Cardiac muscle cell (in vitro differentiated cells and primary cell): ENCODE results near the gene EWSR1. TPM values are rescaled to one million over a fixed set of nuclear protein-coding genes. Genes with fewer than 3 reads are reported as not detected.
A peak's percentile ranks its signal among the peaks of the same experiment; 100 is the strongest.
"Not testable (repeated sequence)": the region's sequence is repeated elsewhere in the genome, so short reads cannot be mapped to it uniquely, and the experiment has no call there.

Source experiments
- DNase-seq, 2 donors: peaks; one replicate each; pipeline versions ENCODE4 v3.0.0 to v3.0.0-alpha.2; 2010 to 2017; ENCODE audit warnings: low read depth in 1 of 2, low spot score in 1 of 2
- H3K27ac ChIP-seq: fragments of 200-600 bp; sonication (generic); 2 replicates; pipeline ENCODE4 v1.5.1; 2016
- H3K27me3 ChIP-seq: fragments of 200-600 bp; sonication (generic); 2 replicates; pipeline ENCODE4 v1.6.0; 2016; ENCODE audit warnings: control low read depth
- H3K36me3 ChIP-seq: fragments of 200-600 bp; sonication (generic); 2 replicates; pipeline ENCODE4 v1.5.1; 2016; ENCODE audit warnings: control low read depth
- H3K4me1 ChIP-seq: fragments of 200-600 bp; sonication (generic); 2 replicates; pipeline ENCODE4 v1.8.1; 2017; ENCODE audit warnings: low read depth, mild to moderate bottlenecking, mixed run types
- H3K4me3 ChIP-seq: fragments of 200-600 bp; sonication (generic); 2 replicates; pipeline ENCODE4 v1.5.1; 2016; ENCODE audit warnings: mild to moderate bottlenecking
- H3K9me3 ChIP-seq: fragments of 200-600 bp; sonication (generic); 2 replicates; pipeline ENCODE4 v1.5.1; 2017; ENCODE audit warnings: low read depth, mild to moderate bottlenecking, control low read depth
- polyA plus RNA-seq: library from polyadenylated mRNA; unstranded; fragments of >200 nt; fragmentation: Nextera tagmentation; extraction: Ambion mirVana; gene quantifications from 2 replicates; pipeline ENCODE4 v1.2.1, GENCODE V29; 2016
- total RNA-seq: library from RNA; depleted of rRNA; stranded (reverse); fragments of >200 nt; gene quantifications from 2 replicates; pipeline ENCODE4 v1.2.3, GENCODE V29; 2016
- TF ChIP-seq, protein P1 (sequence below): IDR thresholded peaks from 2 replicates; pipeline ENCODE4 v1.5.1; 2012; ENCODE audit warnings: low read depth, mild to moderate bottlenecking, low read length

Gene EWSR1, protein sequence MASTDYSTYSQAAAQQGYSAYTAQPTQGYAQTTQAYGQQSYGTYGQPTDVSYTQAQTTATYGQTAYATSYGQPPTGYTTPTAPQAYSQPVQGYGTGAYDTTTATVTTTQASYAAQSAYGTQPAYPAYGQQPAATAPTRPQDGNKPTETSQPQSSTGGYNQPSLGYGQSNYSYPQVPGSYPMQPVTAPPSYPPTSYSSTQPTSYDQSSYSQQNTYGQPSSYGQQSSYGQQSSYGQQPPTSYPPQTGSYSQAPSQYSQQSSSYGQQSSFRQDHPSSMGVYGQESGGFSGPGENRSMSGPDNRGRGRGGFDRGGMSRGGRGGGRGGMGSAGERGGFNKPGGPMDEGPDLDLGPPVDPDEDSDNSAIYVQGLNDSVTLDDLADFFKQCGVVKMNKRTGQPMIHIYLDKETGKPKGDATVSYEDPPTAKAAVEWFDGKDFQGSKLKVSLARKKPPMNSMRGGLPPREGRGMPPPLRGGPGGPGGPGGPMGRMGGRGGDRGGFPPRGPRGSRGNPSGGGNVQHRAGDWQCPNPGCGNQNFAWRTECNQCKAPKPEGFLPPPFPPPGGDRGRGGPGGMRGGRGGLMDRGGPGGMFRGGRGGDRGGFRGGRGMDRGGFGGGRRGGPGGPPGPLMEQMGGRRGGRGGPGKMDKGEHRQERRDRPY
- total RNA-seq (233 and 266 TPM in 2 replicates), polyA plus RNA-seq (328 and 349 TPM in 2 replicates)

DNA sequence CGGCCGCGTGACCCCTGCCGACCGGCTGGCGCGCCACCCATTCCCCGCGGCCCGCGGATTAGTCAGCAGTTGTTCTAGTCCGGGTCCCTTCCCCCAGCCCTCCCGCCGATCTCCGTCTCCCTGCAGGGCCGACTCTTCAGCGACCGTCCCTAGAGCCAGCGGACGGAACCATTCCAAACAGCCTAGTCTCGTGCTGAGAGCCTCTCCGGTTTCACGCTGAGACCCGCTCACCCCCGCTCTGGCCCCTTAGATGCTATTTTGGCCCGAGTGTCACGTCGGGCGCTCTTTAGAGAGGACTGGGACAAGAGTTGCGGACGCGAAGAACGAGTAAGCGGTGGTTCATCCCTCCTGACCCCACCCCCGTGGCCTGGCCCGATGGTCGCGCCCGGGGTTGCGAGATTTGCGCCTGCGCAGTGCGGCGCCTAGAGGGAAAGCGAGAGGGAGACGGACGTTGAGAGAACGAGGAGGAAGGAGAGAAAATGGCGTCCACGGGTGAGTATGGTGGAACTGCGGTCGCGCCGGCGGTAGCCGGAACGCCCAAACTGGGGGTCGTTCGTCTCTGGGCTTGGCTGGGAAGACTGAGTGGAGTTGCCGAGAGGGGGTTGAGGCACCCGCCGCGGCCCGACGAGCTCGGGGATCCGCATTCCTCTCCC, at the start of gene EWSR1, which contains the start of gene RHBDD3:
EWSR1 (plus strand) TSS at position 411 of the 653 bp plus-strand sequence; CDS start at position 480, 69 bp downstream.
RHBDD3 (minus strand) TSS at position 124 of the 653 bp plus-strand sequence. CDS start 2,355 bp downstream, outside the sequence.
- H3K9me3 ChIP-seq = no peaks in the 10 kb centered on the region
- peak within 1 kb of the TSS; percentile 100 for H3K27ac ChIP-seq
- H3K27me3 ChIP-seq = no peaks in the 10 kb centered on the region
- H3K36me3 ChIP-seq = peaks cover 15% of the 10 kb centered on the region
- peak; percentile 96 to 99 for DNase-seq
- H3K4me3 ChIP-seq = peak within 1 kb of the TSS; percentile 71
- peaks cover 25% of the 10 kb centered on the region for H3K4me1 ChIP-seq
- TF ChIP-seq, protein P1, sequence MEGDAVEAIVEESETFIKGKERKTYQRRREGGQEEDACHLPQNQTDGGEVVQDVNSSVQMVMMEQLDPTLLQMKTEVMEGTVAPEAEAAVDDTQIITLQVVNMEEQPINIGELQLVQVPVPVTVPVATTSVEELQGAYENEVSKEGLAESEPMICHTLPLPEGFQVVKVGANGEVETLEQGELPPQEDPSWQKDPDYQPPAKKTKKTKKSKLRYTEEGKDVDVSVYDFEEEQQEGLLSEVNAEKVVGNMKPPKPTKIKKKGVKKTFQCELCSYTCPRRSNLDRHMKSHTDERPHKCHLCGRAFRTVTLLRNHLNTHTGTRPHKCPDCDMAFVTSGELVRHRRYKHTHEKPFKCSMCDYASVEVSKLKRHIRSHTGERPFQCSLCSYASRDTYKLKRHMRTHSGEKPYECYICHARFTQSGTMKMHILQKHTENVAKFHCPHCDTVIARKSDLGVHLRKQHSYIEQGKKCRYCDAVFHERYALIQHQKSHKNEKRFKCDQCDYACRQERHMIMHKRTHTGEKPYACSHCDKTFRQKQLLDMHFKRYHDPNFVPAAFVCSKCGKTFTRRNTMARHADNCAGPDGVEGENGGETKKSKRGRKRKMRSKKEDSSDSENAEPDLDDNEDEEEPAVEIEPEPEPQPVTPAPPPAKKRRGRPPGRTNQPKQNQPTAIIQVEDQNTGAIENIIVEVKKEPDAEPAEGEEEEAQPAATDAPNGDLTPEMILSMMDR = no peak

DNA sequence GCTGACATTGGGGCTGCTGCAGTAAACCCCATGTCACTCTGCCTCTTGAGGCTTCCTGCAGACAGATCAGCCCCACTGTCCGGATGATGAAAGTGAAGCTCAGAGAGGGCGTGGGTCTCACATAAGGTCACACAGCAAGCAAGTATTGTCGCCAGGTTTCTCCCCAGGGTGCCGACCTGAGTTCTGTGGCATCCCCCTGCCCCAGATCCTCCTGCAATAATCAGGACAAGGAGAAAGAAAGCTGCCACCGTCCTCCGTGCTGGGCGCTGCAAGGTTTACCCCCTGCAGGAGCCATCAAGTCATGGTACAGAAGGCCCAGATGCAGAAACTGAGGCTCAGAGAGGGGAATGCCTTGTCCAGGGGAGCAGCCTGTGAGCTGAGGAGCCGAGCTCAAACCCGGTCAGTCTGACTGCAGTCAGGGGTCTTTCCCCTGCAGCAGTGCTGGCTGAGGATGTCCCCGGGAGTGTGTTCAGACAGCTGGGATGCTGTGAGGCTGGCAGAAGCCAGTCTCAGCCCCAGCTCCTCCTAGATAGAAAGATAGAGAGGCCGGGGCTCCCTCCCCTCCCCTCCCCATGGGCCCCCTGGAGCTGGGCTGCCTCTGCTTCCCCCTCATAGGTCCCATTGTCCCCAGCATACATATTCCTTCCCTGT, 49.2 kb upstream of the EWSR1 start:
- H3K36me3 ChIP-seq = no peaks in the 10 kb centered on the region
- H3K27ac ChIP-seq = no peak overlapping the region
- TF ChIP-seq, protein P1 = no peak
- H3K27me3 ChIP-seq = no peaks in the 10 kb centered on the region
- H3K4me1 ChIP-seq = no peaks in the 10 kb centered on the region
- no peak overlapping the region for H3K4me3 ChIP-seq
- H3K9me3 ChIP-seq = no peaks in the 10 kb centered on the region
- no peak for DNase-seq

DNA sequence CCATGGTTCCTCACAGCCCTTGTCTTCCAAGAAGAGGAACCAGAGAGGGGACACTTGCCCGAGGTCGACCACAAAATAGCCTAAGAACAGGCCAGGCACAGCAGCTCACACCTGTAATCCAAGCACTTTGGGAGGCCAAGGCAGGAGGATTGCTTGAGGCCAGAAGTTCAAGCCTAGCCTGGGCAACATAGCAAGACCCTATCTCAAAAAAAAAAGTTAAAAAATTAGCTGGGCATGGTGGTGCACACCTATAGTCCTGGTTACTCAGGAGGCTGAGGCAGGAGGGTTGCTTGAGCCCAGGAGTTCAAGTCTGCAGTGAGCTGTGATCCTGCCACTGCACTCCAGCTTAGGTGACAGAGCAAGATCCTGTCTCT, 48.7 kb upstream of the EWSR1 start:
- not testable (repeated sequence) for H3K36me3 ChIP-seq, H3K9me3 ChIP-seq, H3K27me3 ChIP-seq, H3K27ac ChIP-seq, H3K4me1 ChIP-seq, DNase-seq, H3K4me3 ChIP-seq

DNA sequence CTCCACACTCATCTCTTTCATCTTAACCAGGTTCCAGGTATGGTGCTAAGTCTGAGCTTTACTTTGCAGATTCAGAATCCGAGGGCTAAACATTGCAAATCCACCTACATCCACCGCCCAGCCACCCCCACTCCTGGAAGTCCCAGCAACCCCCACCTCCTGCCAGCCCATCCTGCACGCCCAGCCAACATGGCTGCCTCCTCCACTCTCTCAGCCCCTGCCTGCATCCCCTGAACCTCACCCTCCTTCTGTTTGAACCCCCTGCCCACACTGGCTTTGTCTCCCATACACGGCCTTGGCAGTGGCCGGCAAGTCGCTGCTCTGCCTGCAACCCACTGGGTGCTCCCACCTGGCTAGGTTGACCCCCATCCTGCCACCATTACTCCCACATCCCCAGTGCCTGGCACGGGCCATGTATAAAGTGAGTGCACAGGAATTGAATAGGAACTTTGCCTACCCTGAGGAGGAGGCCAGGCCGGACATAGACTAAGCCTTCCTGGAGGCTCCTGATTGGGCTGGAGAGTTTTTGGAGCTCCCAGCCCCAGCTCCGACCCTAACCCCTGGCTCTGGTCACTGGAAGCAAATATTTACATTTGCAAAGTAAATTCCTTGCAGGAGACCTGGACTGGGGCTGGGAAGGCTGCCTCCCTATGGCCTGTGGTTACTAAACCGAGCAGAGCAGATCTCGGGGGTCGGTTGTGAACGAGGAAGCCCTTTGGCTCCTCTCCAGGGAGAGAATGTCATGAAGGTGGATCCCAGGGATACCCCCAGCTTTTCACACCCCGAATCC, 48.0 kb upstream of the EWSR1 start:
- TF ChIP-seq, protein P1 = no peak
- no peaks in the 10 kb centered on the region for H3K9me3 ChIP-seq
- H3K27me3 ChIP-seq = no peaks in the 10 kb centered on the region
- no peaks in the 10 kb centered on the region for H3K4me1 ChIP-seq
- no peak overlapping the region for H3K4me3 ChIP-seq
- no peak overlapping the region for H3K27ac ChIP-seq
- H3K36me3 ChIP-seq = no peaks in the 10 kb centered on the region
- no peak for DNase-seq

DNA sequence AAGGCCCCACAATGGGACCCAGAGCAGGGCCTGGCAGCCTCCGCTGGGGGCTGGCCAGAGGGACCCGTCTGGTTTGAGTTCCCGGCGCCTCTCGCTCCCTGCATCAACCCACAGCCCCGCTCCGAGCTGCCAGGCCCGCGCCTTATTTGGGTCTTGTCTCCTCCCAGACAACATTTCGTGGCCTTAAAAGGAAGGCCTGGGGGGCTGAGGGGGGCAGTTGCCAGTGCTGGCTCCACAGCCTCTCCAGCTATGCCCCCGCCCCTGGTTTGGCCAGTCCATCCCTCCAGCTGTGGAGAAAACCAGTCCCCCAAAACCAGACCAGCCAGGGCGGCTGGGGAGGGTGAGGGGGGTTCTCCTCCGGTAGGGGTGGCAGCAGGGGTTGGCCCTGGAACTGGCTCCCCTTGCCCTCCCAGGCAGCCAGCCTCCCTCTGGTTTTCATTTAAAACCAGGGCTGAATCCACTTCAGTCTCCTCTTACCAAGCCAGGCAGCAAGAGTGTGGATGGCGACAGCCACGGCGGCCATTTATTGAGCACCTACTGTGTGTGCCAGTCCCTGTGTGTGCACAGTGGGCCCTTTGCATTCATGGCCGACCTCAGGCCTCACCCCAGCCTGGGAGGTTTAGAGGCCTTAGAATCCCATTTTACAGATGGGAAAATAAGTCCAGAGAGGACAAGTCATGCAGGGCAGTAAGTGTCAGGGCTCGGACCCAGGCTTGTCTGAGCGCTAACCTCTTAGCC, 43.8 kb upstream of the EWSR1 start:
- no peak overlapping the region for H3K4me3 ChIP-seq

More for the DNA sequence above, 43.8 kb upstream of the EWSR1 start:
- Histone ChIP-seq H3K4me1 (no peaks in the 10 kb centered on the region), H3K9me3 (no peaks in the 10 kb centered on the region), H3K27ac (no peak overlapping the region), H3K36me3 (no peaks in the 10 kb centered on the region), H3K27me3 (no peaks in the 10 kb centered on the region)
- no peak for DNase-seq
- TF ChIP-seq, protein P1 = no peak
